Renal cortex interstitium (tissue), 11 donors: ENCODE measurements around the gene FCHSD1. TPM values are rescaled to one million over a fixed set of nuclear protein-coding genes. Genes with fewer than 3 reads are reported as not detected.

Experiments
- DNase-seq, 11 donors: peaks; one replicate each; pipeline ENCODE4 v3.0.0-alpha.2; 2013; ENCODE audit warnings: low read depth in 9 of 11, low spot score in 4 of 11; ENCODE audit errors: extremely low read depth in 1 of 11
- polyA plus RNA-seq, 3 donors: library from polyadenylated mRNA; unstranded; fragments of 120-200 nt; gene quantifications; one replicate each; pipeline ENCODE4 v1.2.1, GENCODE V29; 2013; ENCODE audit not compliant: insufficient read length in 3 of 3

FCHSD1 gene
- polyA plus RNA-seq, 3 donors, result 12.4 to 19.5 (median 13.5) TPM

GRCh38 chr5:141598391-141599345, 52.5 kb downstream of the FCHSD1 start:
- DNase-seq, result no peak

GRCh38 chr5:141597814-141598213, 53.4 kb downstream of the FCHSD1 start:
- DNase-seq, result no peak

GRCh38 chr5:141597394-141597793, 53.8 kb downstream of the FCHSD1 start:
- no peak for DNase-seq

GRCh38 chr5:141596867-141597266, 54.4 kb downstream of the FCHSD1 start:
- no peak for DNase-seq

GRCh38 chr5:141590127-141590526, 61.1 kb downstream of the FCHSD1 start:
- DNase-seq, result no peak

Other genes with a start within 250 kb of the FCHSD1 start
- 1 to 10 TPM; 3.6 to 6.2 (median 5.4) TPM for gene PCDHGA9, start 248.6 kb downstream of the FCHSD1 start, polyA plus RNA-seq
- gene PCDHGB6, start 243.4 kb downstream of the FCHSD1 start, polyA plus RNA-seq, result 1 to 10 TPM; 6.7 to 7.6 (median 7.6) TPM
- gene PCDHGA10, start 238.4 kb downstream of the FCHSD1 start, polyA plus RNA-seq, result 1 to 10 TPM; 3.0 to 3.7 (median 3.3) TPM
- 10 to 100 TPM; 15.2 to 16.6 (median 15.7) TPM for gene PCDHGB7, start 233.7 kb downstream of the FCHSD1 start, polyA plus RNA-seq
- 1 to 10 TPM; 3.9 to 5.4 (median 5.2) TPM for gene PCDHGA11, start 230.4 kb downstream of the FCHSD1 start, polyA plus RNA-seq
- gene PCDHGA12, start 220.9 kb downstream of the FCHSD1 start, polyA plus RNA-seq, result 1 to 10 TPM; 1.5 to 3.0 (median 1.9) TPM
- gene PCDHGC3, start 175.5 kb downstream of the FCHSD1 start, polyA plus RNA-seq, result 100 to 1,000 TPM in 1 of 3 donors, 10 to 100 TPM in 2; 90.0 to 127 (median 97.3) TPM
- 1 to 10 TPM; 3.4 to 3.9 (median 3.6) TPM for gene PCDHGC4, start 166.4 kb downstream of the FCHSD1 start, polyA plus RNA-seq
- 1 to 10 TPM in 1 of 3 donors, under 1 TPM in 2; 0.34 to 1.2 (median 0.36) TPM for gene PCDHGC5, start 162.3 kb downstream of the FCHSD1 start, polyA plus RNA-seq
- gene DIAPH1, start 32.4 kb downstream of the FCHSD1 start, polyA plus RNA-seq, result 10 to 100 TPM; 70.4 to 86.9 (median 73.6) TPM
- gene HDAC3, start 14.6 kb downstream of the FCHSD1 start, polyA plus RNA-seq, result 100 to 1,000 TPM in 1 of 3 donors, 10 to 100 TPM in 2; 98.8 to 111 (median 99.0) TPM
- 1 to 10 TPM in 1 of 3 donors, under 1 TPM in 2; 0.64 to 1.5 (median 0.90) TPM for gene RELL2, start 14.4 kb downstream of the FCHSD1 start, polyA plus RNA-seq
- gene ARAP3, start 30.8 kb upstream of the FCHSD1 start, polyA plus RNA-seq, result 10 to 100 TPM; 18.6 to 23.4 (median 21.5) TPM
- gene PCDH1, start 227.0 kb upstream of the FCHSD1 start, polyA plus RNA-seq, result 10 to 100 TPM; 18.7 to 26.2 (median 21.0) TPM